OCI-M1 (cell line): ENCODE data around the gene SMC3.
A peak's percentile ranks its signal among the peaks of the same experiment; 100 is the strongest.
"Not testable (repeated sequence)": the region's sequence is repeated elsewhere in the genome, so short reads cannot be mapped to it uniquely, and the experiment has no call there.

Experiments
- DNase-seq: peaks from one replicate; lab custom pipeline; 2025; lab: John Stamatoyannopoulos, UW

Gene SMC3

DNA sequence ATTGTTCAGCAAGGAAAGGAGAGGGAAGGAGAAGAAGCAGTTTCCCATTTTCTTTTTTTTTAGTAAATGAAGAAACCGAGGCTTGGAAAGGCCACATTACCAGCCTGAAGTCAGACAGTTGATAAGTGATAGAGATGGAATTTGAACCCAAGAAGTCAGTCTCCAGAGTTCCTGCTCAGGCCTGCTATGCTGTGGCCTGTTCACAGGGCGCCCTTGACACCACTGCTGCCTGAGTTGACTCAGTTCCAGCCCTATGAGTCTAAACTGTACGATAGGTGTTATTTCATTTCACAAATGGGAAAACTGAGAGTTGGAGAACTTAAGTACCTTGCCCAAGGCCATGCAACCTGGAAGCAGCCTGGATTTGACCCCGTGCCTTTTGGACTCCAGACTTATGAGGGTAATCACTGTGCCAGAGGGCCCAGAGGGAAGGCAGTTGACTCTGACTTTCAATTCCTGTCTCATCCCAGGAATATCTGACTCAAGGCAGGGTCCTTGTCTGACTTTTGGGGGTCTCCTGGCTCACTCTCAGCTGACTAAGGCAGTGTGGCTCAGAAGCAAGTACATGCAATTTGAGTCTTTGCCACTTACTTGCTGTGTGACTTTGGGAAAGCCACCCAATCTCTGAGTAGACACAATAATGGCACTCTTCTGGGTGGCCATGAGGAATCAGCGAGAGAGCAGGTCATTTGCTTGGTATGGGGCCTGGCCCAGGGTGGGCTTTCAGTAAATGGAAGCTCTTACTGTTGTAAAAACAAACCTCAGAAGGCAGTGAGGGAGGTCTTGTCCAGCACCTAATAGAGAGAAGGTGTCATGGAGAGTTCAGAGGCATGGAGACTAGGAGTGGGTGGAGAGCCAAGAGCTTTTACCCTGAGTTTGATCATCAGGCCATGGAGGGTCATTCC, 58.7 kb downstream of the SMC3 start:
- DNase-seq = no peak

DNA sequence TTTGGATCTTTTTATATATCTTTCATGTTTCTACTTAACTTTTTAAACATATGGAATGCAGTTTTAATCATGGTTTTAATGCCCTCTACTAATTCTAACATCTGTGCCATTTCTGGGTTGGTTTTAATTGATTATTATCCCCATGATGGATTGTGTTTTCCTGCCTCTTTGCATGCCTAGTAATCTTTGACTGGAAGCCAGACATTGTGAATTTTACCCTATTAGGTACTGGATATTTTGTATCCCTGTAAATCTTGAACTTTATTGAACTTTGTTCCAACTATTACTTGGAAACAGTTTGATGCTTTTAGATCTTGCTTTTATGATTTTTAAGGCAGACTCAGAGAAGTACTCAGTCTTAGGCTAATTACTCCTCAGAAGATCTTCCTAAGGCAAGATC, 60.7 kb downstream of the SMC3 start:
- DNase-seq = no peak

DNA sequence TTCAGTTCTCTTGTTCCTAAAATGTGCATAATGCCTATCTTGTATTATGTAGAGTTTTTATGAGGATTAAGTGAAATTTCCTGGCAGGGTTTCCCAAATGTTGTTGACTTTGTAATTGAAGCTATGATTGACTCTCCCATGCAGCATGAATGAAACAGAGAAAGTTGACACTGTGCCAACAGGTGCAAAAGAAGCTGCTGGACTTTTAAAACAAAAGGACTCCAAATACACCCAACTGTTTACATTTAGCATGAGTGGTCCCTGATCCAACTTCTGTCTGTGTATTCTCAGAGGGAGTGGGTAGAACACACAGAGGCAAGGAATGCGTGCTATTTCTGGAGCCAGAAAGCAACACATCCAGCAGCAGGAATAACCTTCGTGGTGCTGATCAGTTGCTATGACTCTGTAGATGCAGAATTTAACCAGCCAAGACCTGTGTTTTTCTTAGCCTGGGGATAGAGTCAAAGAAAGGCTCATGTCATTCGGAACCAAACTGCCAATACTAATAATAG, 62.2 kb downstream of the SMC3 start:
- DNase-seq = no peak

DNA sequence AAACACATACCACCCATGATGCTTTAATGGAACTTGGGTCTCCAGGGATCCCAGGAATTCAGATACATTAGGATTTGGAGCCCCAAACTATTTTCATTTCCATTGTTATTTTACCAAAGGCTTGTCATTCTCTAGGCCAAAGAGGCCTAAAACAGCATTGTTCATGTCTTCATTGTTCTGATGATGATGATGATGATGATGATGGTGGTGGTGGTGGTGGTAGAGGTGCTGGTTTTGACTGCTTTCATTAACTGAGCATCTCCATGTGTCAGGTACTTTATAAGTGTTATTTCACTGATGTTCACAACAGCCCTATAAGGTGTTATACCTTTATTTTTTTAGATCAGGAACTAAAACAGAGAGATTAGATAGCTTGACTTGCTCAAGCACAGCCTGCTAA, 64.4 kb downstream of the SMC3 start:
- no peak for DNase-seq

DNA sequence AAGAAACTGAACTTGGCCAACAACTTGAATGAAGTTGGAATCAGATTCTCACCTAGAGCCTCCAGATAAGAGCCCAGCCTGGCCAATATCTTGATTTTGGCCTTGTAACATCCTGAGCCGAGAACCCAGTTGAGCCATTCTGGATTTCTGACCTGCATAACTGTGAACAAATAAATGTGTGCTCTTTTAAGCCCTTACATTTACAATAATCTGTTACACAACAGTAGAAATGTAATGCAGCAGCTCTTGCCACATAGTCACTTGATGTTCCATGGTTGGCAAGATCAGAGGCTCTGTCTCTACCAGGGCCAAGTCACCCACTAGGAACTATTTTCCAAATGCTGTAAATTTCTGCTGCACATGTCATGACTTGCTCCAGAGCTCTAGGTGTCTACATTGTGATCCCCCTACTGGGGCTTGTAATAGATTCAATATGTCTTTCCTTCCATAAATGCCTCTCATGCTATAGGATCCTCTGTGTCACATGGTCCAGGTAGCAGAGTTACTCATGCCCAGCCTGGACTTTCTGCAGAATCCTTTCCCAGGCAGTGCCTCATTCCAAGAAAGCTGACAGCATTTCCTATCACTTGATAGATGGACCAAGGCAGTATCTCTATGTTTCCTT, 65.2 kb downstream of the SMC3 start:
- DNase-seq = no peak

- DNase-seq = no peak
Measured at GRCh38 chr10:110634527-110635209, 67.2 kb downstream of the SMC3 start.

GRCh38 chr10:110636572-110636931, 69.1 kb downstream of the SMC3 start:
- no peak for DNase-seq

DNA sequence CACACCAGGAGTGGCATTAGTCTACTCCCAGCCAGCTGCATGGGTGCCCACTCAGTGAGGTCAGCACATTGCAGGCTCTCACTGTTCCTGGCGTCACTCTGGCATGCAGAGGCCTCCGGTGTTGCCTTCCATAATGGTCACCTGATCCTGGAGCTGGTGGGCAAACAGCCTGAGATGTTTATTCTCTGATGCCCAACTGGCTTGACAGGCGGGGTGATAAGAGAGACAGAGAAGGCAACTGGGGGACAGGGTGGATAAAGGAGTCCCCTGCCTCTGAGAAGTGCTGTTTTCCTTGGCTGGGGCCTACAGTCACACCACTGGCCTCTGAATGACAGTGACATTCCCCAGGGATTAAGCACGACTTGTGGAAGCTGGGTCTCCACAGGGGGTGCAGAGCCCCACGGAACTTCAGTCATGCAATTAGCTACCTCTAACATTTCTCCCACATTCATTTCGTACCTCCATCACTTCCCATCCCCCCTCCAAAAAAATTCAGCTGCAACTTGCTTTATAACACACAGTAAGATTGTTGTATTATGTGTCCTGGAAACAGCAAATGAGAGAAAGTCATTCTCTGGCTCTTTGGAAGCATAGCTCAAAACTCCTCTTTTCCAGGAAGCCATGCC, 69.5 kb downstream of the SMC3 start:
- DNase-seq = no peak

DNA sequence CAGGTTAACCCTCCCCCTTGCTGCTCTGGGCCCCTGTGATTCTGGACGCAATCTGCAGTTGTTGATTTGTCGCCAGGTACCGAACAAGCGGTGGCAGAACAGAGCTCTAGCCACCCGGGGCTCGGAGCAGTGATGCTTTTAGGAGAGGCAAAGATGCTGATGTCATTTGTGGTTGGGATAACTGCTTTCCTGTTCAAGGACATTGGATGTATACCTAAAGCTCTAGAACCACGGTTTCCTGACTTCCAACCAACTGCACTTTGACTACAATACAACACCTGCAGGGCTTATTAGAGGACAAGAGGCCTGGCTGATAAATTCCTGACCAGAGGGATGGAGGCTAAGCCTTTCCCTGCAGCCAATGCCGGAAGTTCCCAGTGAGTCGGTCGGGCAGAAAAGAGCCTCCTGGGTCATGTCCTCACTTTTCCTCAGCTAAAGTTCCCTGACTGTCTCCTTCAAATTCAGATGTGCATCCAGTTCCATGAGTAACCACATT, 70.1 kb downstream of the SMC3 start:
- DNase-seq = no peak

- DNase-seq = no peak
Measured at GRCh38 chr10:110638319-110638718, 70.8 kb downstream of the SMC3 start.

- DNase-seq = not testable (repeated sequence)
Measured at GRCh38 chr10:110639046-110639445, 71.6 kb downstream of the SMC3 start.

DNA sequence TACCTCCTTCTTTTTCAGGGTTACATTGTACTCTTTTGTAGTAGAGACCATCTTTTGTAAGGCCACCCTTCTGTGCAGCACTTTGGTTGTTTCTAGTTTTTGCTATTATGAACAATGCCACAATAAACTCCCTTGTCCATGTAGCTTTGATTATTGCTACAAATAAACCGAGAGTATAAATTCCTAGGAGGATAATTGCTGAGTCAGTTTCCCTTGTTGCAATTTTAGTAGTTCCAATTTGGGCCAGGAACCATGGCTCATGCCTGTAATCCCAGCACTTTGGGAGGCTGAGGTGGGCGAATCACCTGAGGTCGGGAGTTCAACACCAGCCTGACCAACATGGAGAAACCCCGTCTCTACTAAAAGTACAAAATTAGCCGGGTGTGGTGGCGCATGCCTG, 72.4 kb downstream of the SMC3 start:
- not testable (repeated sequence) for DNase-seq

DNA sequence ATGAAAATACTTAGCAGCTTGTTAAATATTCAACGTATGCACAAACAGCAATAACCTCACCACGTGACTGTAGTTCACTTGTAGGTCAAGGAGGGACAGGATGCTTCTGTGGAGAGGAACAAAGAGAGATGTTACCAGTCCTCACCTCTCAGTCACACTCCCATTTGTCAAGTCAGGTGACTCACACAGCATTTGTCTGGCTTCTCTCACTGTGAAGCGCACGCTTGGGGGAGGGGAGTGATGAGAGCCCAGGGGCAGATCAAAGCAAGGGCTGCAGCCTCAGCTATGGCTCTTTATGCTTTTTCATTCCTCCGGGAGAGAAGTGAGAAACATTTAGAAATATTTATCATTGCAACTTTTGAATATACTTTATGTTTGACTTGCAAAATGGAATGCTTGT, 73.8 kb downstream of the SMC3 start:
- peak; percentile 23 for DNase-seq

DNA sequence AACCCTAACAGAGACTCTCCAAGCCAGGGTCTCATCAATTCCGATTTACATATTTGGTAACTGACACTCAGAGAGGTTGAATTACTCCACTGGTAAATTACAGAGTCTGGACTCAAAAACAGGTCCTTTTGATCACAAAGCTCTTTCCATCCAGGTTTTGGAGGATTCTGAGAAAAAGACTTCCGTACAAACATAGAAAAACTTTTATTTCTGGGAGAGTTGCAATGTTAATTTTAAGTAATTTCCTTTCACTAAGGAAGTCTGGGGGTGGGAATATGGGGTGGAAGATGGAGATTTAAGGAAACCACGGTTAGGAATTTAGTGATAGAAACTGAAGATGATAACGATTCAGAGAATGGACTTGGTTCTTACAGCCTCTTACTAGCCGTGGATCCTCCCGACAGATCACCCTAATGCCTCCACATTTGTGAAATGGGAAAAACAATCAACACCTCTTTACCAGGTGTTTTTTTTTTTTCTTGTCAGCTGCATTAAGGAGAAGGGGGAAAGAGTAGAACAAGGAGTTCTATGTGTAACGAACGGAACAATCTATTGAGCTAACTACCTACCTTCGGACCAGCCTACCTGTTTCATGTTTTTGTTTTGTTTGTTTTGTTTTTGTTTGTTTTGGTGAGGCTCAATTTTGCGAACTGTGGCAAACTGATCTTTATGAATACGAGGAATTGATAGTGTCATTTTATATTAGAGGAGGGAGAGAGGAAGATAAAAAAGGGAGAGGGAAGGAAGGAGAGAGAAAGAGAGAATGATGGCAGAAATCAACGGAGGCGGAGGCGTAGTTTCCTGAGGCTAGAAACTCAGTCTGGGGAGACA, 74.9 kb downstream of the SMC3 start:
- DNase-seq = no peak

DNA sequence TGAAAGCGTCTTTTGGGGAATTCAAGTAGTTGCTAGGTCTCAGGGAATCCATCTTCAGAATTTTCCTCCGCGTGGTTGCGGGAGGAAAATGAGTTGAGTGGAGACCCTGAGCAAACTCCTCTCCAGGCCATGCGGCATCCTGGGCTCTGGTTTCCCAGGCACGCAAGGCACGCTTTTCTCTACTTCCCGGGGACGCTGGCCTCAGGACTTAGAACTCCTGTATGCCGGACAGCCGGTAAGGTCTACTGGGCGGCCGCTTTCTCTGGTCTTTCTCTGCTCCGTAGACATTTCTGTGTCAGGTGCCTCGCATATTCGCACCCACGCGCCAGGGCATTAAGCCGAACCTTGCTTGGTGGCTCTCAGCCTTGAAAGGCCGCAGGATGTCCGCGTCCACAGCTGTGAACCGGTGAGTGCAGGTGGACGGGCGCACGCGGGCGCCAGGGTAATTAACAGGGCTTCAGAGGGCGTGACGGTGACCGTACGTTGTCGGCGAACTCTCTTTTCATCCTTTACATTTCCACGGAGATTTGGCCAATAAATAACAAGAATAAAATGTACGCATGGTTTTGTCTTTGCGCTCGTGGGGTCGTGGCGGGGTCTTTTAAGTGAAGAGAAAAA, 75.6 kb downstream of the SMC3 start:
- no peak for DNase-seq

DNA sequence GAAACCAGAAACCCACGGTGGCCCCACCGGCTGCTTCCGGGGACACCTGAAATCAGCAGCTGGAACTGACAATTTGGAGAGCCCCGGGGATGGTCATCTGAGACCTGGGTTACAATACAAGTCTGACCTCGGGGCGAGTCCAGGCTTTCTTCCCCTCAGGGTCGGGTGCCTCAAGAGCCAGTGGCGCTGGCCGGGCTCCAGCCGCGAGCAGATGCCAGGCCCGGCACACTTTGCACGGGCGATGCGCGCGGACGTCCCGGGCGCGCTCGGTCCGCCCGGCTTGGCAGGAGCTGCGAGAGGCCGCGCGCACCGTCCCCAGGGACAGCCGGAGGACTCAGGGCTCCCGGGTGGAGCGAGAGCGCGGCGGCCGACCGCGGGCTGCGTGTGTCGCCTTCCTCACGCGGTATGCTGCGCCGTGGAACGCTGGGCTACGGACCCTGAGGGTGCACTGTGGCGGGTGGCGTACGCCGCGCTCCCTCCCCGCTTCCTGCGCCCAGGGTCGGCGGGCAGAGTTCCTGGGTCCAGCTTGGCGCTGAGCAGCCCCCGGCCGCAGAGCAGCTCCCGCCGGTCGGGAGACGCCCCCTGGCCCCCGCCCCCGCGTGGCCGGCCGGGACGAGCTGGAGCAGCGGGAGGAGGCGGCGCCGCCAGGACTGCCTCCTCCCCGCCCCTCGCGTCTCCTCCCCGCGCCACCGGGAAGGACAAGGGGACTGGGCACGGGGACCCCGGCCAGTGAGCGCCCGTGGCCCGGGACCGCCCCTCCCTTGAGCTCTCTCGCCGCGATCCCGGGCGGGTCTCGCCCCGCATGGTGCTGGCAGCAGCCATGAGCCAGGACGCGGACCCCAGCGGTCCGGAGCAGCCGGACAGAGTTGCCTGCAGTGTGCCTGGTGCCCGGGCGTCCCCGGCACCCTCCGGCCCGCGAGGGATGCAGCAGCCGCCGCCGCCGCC, 76.4 kb downstream of the SMC3 start, which contains the start of gene RBM20:
Gene RBM20, plus strand, starts transcription at position 684 of the 945 bp plus-strand sequence. Its CDS starts 119 bp downstream, at position 803.
- no peak for DNase-seq

GRCh38 chr10:110644598-110645462, 77.3 kb downstream of the SMC3 start:
- DNase-seq = no peak

GRCh38 chr10:110646417-110647135, 79.1 kb downstream of the SMC3 start:
- DNase-seq = no peak
